ENCODE measurements around the gene TPPP2. TPM values are rescaled to one million over a fixed set of nuclear protein-coding genes. Genes with fewer than 3 reads are reported as not detected.

Gene TPPP2
- total RNA-seq, 1 donor from 2014 or later, result not detected

- Mint-ChIP-seq H3K9me3 (ENCODE audit: low read depth) (no peaks in the 10 kb centered on the region), H3K4me1 (ENCODE audit: low read depth) (peaks cover 18% of the 10 kb centered on the region), H3K36me3 (ENCODE audit: low read depth) (peaks cover 31% of the 10 kb centered on the region), H3K27me3 (ENCODE audit: low read depth) (no peaks in the 10 kb centered on the region), H3K27ac (ENCODE audit: unreplicated experiment) (no peak overlapping the region), H3K4me3 (ENCODE audit: unreplicated experiment) (no peak overlapping the region)
- DNase-seq (ENCODE audit: low spot score), result no peak
- TF ChIP-seq, protein P1, sequence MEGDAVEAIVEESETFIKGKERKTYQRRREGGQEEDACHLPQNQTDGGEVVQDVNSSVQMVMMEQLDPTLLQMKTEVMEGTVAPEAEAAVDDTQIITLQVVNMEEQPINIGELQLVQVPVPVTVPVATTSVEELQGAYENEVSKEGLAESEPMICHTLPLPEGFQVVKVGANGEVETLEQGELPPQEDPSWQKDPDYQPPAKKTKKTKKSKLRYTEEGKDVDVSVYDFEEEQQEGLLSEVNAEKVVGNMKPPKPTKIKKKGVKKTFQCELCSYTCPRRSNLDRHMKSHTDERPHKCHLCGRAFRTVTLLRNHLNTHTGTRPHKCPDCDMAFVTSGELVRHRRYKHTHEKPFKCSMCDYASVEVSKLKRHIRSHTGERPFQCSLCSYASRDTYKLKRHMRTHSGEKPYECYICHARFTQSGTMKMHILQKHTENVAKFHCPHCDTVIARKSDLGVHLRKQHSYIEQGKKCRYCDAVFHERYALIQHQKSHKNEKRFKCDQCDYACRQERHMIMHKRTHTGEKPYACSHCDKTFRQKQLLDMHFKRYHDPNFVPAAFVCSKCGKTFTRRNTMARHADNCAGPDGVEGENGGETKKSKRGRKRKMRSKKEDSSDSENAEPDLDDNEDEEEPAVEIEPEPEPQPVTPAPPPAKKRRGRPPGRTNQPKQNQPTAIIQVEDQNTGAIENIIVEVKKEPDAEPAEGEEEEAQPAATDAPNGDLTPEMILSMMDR (IDR thresholded peaks at IDR 0.05), result no peak
Observed at GRCh38 chr14:20997564-20997963, 32.5 kb upstream of the TPPP2 start.

GRCh38 chr14:20998139-20998538 lies 31.9 kb upstream of the TPPP2 start:
- peaks cover 28% of the 10 kb centered on the region for H3K36me3 Mint-ChIP-seq (ENCODE audit: low read depth)
- TF ChIP-seq, protein P1 (IDR thresholded peaks at IDR 0.05), result no peak
- no peak overlapping the region for H3K4me3 Mint-ChIP-seq (ENCODE audit: unreplicated experiment)
- no peaks in the 10 kb centered on the region for H3K27me3 Mint-ChIP-seq (ENCODE audit: low read depth)
- H3K4me1 Mint-ChIP-seq (ENCODE audit: low read depth), result peaks cover 18% of the 10 kb centered on the region
- no peaks in the 10 kb centered on the region for H3K9me3 Mint-ChIP-seq (ENCODE audit: low read depth)
- DNase-seq (ENCODE audit: low spot score), result no peak
- H3K27ac Mint-ChIP-seq (ENCODE audit: unreplicated experiment), result no peak overlapping the region

DNA sequence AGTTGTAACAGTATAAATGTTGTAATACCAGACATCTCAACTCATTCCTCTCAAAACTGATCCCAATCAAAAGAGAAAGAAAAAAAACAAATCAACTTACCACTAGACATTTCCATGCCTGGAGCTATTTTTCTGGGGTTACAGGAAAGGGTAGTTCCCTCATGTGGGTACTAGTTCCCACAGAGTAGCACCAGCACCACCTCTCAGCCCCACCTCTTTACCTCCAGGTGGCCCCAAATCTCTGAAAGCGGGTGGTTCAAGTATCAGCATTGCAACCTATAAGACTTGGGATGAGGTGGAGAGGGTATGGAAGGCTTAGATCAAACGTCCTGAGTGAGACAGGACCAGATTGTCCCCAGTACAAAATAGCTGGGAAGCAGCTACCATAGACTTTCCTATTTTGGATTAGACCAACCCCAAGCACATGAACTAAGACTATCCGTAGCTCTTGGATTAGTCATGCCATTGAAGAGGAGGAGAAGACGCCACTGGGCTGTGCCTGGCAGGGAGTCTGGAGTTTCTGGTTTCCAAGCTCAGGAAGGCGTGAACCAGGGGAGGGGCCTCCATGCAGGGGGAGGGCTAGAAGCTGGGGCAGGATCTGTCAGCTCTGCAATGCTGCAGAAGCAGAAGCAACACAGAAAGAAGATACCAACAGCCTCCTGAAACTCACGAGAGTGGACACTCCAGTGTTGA lies 31.2 kb upstream of the TPPP2 start, which contains the start of gene SLC39A2:
Gene SLC39A2 (plus strand): TSS at position 620 of the 693 bp plus-strand sequence. CDS start 154 bp downstream, outside the sequence.
- TF ChIP-seq, protein P1 (IDR thresholded peaks at IDR 0.05), result no peak
- H3K4me1 Mint-ChIP-seq (ENCODE audit: low read depth), result peaks cover 18% of the 10 kb centered on the region
- H3K27ac Mint-ChIP-seq (ENCODE audit: unreplicated experiment), result no peak within 1 kb of the TSS
- no peaks in the 10 kb centered on the region for H3K9me3 Mint-ChIP-seq (ENCODE audit: low read depth)
- DNase-seq (ENCODE audit: low spot score), result no peak
- H3K27me3 Mint-ChIP-seq (ENCODE audit: low read depth), result no peaks in the 10 kb centered on the region
- H3K36me3 Mint-ChIP-seq (ENCODE audit: low read depth), result peaks cover 26% of the 10 kb centered on the region
- no peak within 1 kb of the TSS for H3K4me3 Mint-ChIP-seq (ENCODE audit: unreplicated experiment)

DNA sequence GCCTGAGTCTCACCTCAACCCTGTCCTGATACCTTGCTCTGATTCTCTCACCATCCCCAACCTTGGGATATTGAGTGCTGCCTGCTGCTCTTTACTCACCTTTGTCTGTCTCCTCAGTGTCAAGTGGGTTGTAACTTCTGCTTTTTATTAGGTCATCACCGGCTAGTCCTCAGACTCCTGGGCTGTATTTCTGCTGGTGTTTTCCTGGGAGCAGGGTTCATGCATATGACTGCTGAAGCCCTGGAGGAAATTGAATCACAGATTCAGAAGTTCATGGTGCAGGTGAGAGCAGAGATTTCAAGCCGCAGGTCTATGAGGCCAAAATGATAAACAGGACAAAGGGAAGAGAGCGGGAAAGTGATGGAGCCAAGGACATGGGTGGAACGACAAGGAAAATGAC lies 30.4 kb upstream of the TPPP2 start:
- Mint-ChIP-seq H3K27me3 (ENCODE audit: low read depth) (no peaks in the 10 kb centered on the region), H3K4me1 (ENCODE audit: low read depth) (peaks cover 18% of the 10 kb centered on the region), H3K36me3 (ENCODE audit: low read depth) (peaks cover 20% of the 10 kb centered on the region), H3K9me3 (ENCODE audit: low read depth) (no peaks in the 10 kb centered on the region), H3K27ac (ENCODE audit: unreplicated experiment) (no peak overlapping the region), H3K4me3 (ENCODE audit: unreplicated experiment) (no peak overlapping the region)
- DNase-seq (ENCODE audit: low spot score), result no peak
- TF ChIP-seq, protein P1 (IDR thresholded peaks at IDR 0.05), result no peak

DNA sequence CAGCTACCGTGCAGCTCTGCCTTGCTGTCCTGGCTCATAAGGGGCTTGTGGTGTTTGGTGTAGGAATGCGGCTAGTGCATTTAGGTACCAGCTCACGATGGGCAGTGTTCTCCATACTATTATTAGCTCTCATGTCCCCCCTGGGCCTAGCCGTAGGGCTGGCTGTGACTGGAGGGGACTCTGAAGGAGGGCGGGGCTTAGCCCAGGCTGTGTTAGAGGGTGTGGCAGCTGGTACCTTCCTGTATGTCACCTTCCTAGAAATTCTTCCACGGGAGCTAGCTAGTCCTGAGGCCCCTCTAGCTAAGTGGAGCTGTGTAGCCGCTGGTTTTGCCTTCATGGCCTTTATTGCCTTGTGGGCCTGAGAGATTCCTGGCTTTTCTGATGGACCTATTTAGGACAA lies 28.8 kb upstream of the TPPP2 start:
- Mint-ChIP-seq H3K27ac (ENCODE audit: unreplicated experiment) (no peak overlapping the region), H3K4me1 (ENCODE audit: low read depth) (peaks cover 18% of the 10 kb centered on the region), H3K27me3 (ENCODE audit: low read depth) (no peaks in the 10 kb centered on the region), H3K36me3 (ENCODE audit: low read depth) (peaks cover 4% of the 10 kb centered on the region), H3K4me3 (ENCODE audit: unreplicated experiment) (no peak overlapping the region), H3K9me3 (ENCODE audit: low read depth) (no peaks in the 10 kb centered on the region)
- TF ChIP-seq, protein P1 (IDR thresholded peaks at IDR 0.05), result no peak
- no peak for DNase-seq (ENCODE audit: low spot score)

Measured in chondrocyte (in vitro differentiated cells).